GM23338 (cell line): ENCODE results near the gene KLHL18. TPM values are rescaled to one million over a fixed set of nuclear protein-coding genes. Genes with fewer than 3 reads are reported as not detected.
A peak's percentile ranks its signal among the peaks of the same experiment; 100 is the strongest.
"Not testable (repeated sequence)": the region's sequence is repeated elsewhere in the genome, so short reads cannot be mapped to it uniquely, and the experiment has no call there.

ENCODE experiments used
- ATAC-seq: fragments of 200-7000 bp; cut with Tn5 transposase; 3 replicates; pipeline ENCODE4 v1.9.1; 2020
- DNase-seq: peaks from one replicate; pipeline ENCODE4 v3.0.0-alpha.2; 2015; ENCODE audit warnings: low spot score
- H2AFZ ChIP-seq: fragments of 200-600 bp; sonication (generic); 2 replicates; pipeline ENCODE4 v1.8.0; 2016; ENCODE audit warnings: antibody characterized with exemption, mild to moderate bottlenecking, moderate library complexity
- H3F3A ChIP-seq: fragments of 200-600 bp; sonication (generic); replicated peaks from 2 replicates; pipeline ENCODE4 v1.8.0; 2017; ENCODE audit warnings: antibody characterized with exemption, mixed run types, low read depth
- H3K27ac ChIP-seq: fragments of 200-600 bp; sonication (generic); 2 replicates; pipeline ENCODE4 v1.6.1; 2016; ENCODE audit warnings: low read depth
- H3K27me3 ChIP-seq: fragments of 200-600 bp; sonication (generic); 2 replicates; pipeline ENCODE4 v1.8.0; 2016; ENCODE audit warnings: mild to moderate bottlenecking, mixed run types, moderate library complexity; ENCODE audit not compliant: insufficient read depth
- H3K36me3 ChIP-seq: fragments of 200-600 bp; sonication (generic); 2 replicates; pipeline ENCODE4 v1.8.0; 2016; ENCODE audit warnings: mild to moderate bottlenecking; ENCODE audit not compliant: insufficient read depth
- H3K4me1 ChIP-seq: fragments of 200-600 bp; sonication (generic); 2 replicates; pipeline ENCODE4 v1.8.0; 2016; ENCODE audit warnings: mild to moderate bottlenecking, moderate library complexity; ENCODE audit not compliant: insufficient read depth
- H3K4me2 ChIP-seq: fragments of 200-600 bp; sonication (generic); 2 replicates; pipeline ENCODE4 v1.7.1; 2017; ENCODE audit warnings: mixed run types
- H3K4me3 ChIP-seq: fragments of 200-600 bp; sonication (generic); 2 replicates; pipeline ENCODE4 v1.6.1; 2016; ENCODE audit warnings: mixed run types
- H3K79me2 ChIP-seq: fragments of 200-600 bp; sonication (generic); replicated peaks from 2 replicates; pipeline ENCODE4 v1.8.0; 2017; ENCODE audit warnings: mild to moderate bottlenecking; ENCODE audit not compliant: insufficient read depth
- H3K9me2 ChIP-seq: fragments of 200-600 bp; sonication (generic); 2 replicates; pipeline ENCODE4 v1.8.0; 2017; ENCODE audit not compliant: insufficient read depth
- H4K20me1 ChIP-seq: fragments of 200-600 bp; sonication (generic); replicated peaks from 2 replicates; pipeline ENCODE4 v1.8.0; 2017; ENCODE audit warnings: mild to moderate bottlenecking; ENCODE audit not compliant: insufficient read depth
- H3K27ac Mint-ChIP-seq: 2 replicates; pipeline ENCODE4 v1.8.0; 2020; ENCODE audit warnings: inconsistent platforms, mild to moderate bottlenecking, moderate library complexity, mixed read lengths
- H3K27me3 Mint-ChIP-seq: 3 replicates; pipeline ENCODE4 v1.8.0; 2022; ENCODE audit warnings: low read depth, mild to moderate bottlenecking, moderate library complexity, mixed read lengths, inconsistent platforms; ENCODE audit not compliant: insufficient read depth, poor library complexity
- H3K36me3 Mint-ChIP-seq: 3 replicates; pipeline ENCODE4 v1.8.0; 2021; ENCODE audit warnings: low read depth, mild to moderate bottlenecking, inconsistent platforms, moderate library complexity, mixed read lengths
- H3K4me1 Mint-ChIP-seq: 3 replicates; pipeline ENCODE4 v1.8.0; 2020; ENCODE audit warnings: mild to moderate bottlenecking, inconsistent platforms, mixed read lengths
- H3K4me3 Mint-ChIP-seq: 3 replicates; pipeline ENCODE4 v1.8.0; 2021; ENCODE audit warnings: moderate library complexity, mild to moderate bottlenecking, inconsistent platforms, mixed read lengths
- H3K9me3 Mint-ChIP-seq: 3 replicates; pipeline ENCODE4 v1.8.0; 2020; ENCODE audit warnings: moderate library complexity, mild to moderate bottlenecking, inconsistent platforms, mixed read lengths
- CTCF ChIP-seq, 2 experiments: fragments of 200-600 bp in 1 of 2; sonication (generic) in 1 of 2; conservative IDR thresholded peaks; 2 replicates each; pipeline versions ENCODE4 v1.5.1 to v1.6.1; 2016 to 2017; ENCODE audit warnings: antibody characterized with exemption in 2 of 2, low read depth in 2 of 2, mild to moderate bottlenecking in 2 of 2, moderate library complexity in 1 of 2
- ETS1 ChIP-seq: IDR thresholded peaks from 2 replicates; pipeline ENCODE4 v1.6.1; 2016; ENCODE audit warnings: antibody characterized with exemption
- EZH2 ChIP-seq: fragments of 200-600 bp; sonication (generic); IDR thresholded peaks from one replicate; pipeline ENCODE4 v1.8.0; 2017; ENCODE audit warnings: antibody characterized with exemption, mild to moderate bottlenecking, low read depth; ENCODE audit not compliant: unreplicated experiment
- EZH2phosphoT487 ChIP-seq: fragments of 200-600 bp; sonication (generic); IDR thresholded peaks from one replicate; pipeline ENCODE4 v1.8.1; 2018; ENCODE audit warnings: antibody characterized with exemption; ENCODE audit not compliant: unreplicated experiment
- JUNB ChIP-seq: IDR thresholded peaks from one replicate; pipeline ENCODE4 v1.6.1; 2016; ENCODE audit warnings: antibody characterized with exemption; ENCODE audit not compliant: unreplicated experiment
- POLR2AphosphoS5 ChIP-seq: IDR thresholded peaks from 2 replicates; pipeline ENCODE4 v1.6.1; 2016; ENCODE audit warnings: antibody characterized with exemption, low read depth
- STAT1 ChIP-seq: IDR thresholded peaks from one replicate; pipeline ENCODE4 v1.6.1; 2016; ENCODE audit warnings: antibody characterized with exemption; ENCODE audit not compliant: unreplicated experiment
- ZNF331 ChIP-seq: fragments of 250-450 bp; sonication (Bioruptor Pico); IDR thresholded peaks from 2 replicates; pipeline ENCODE4 v1.5.0; 2020; ENCODE audit warnings: low read depth, mild to moderate bottlenecking, moderate library complexity
- polyA plus RNA-seq: library from polyadenylated mRNA; unstranded; fragments of >200 nt; fragmentation: Nextera tagmentation; extraction: Ambion mirVana; gene quantifications from 2 replicates; pipeline ENCODE4 v1.2.1, GENCODE V29; 2016
- total RNA-seq: library from RNA; depleted of rRNA; stranded (reverse); fragments of >200 nt; shearing (Covaris generic); gene quantifications from 2 replicates; pipeline ENCODE4 v1.2.3, GENCODE V29; 2014

The KLHL18 gene
- total and polyA plus RNA-seq, 2 experiments from 2014 or later: 11.3 to 18.1 TPM

DNA sequence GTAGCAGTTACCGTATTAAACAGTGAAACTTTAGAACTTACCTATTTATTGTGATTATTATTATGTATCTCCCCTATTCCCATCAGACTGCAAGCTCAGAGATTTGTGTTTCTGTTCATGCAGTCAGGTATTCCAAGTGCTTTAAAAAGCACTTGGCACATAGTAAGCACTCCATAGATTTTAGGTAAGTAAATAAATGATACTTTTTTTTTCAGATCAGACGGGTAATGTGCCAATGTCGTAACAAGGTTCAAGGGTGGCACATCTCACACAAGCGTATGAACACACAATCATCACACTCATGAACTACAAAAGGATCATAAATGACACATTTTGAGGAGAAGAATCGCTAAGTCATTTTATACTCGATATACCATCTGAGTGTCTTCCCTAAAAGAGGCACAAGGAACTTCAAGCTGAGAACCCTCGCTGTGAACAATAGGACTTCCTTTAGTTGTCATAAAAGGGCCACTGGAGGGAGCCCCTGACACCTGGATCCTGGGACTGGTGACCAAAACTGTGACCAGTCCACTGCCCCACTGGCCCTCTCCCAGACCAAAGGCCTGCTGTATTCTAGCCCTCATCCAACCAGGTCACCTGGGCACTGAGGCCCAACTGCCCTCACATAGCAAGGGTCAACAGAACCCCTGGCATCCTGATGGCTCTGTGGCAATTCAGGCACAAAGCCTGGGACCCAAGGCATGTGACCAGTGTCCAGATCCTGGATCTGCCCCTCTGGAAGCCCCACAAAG lies 32.3 kb upstream of the KLHL18 start:
- Mint-ChIP-seq H3K27ac (peak overlapping the region; percentile 51), H3K9me3 (no peaks in the 10 kb centered on the region; the same call in 2 of the 3 replicates), H3K4me1 (peaks cover 4% of the 10 kb centered on the region; the same call in 2 of the 3 replicates), H3K4me3 (no peak overlapping the region), H3K27me3 (no peaks in the 10 kb centered on the region), H3K36me3 (no peaks in the 10 kb centered on the region)
- Histone ChIP-seq H3K4me1 (no peaks in the 10 kb centered on the region), H4K20me1 (no peaks in the 10 kb centered on the region), H3F3A (no peaks in the 10 kb centered on the region), H3K27ac (no peak overlapping the region), H3K36me3 (no peaks in the 10 kb centered on the region), H3K9me2 (0 out of 2 replicates have a peak, but pooled peaks cover 4% of the 10 kb centered on the region), H3K4me2 (no peak overlapping the region), H3K27me3 (no peaks in the 10 kb centered on the region), H3K4me3 (no peak overlapping the region), H3K79me2 (no peaks in the 10 kb centered on the region), H2AFZ (peak overlapping the region; percentile 3; the same call in 1 of the 2 replicates)
- ATAC-seq (peak; percentile 79), DNase-seq (peak; percentile 86)
- TF ChIP-seq EZH2phosphoT487 (no peak), JUNB (no peak), CTCF (conservative IDR thresholded peaks at IDR 0.05; ENCODE audit: low read depth in 2 of 2) (peak; percentile 64 to 74)

- not testable (repeated sequence) for H3F3A ChIP-seq, H3K27ac ChIP-seq, H3K27me3 ChIP-seq, H3K79me2 ChIP-seq, H3K9me2 ChIP-seq, H3K9me3 Mint-ChIP-seq, ATAC-seq, H3K27me3 Mint-ChIP-seq, H3K36me3 Mint-ChIP-seq, H3K4me2 ChIP-seq, H3K4me3 Mint-ChIP-seq, H3K36me3 ChIP-seq, H3K27ac Mint-ChIP-seq, H3K4me1 Mint-ChIP-seq, H3K4me1 ChIP-seq, H3K4me3 ChIP-seq, H4K20me1 ChIP-seq, DNase-seq
- peak overlapping the region; percentile 3; the same call in 1 of the 2 replicates for H2AFZ ChIP-seq
These were observed 31.7 kb upstream of the KLHL18 start for GRCh38 chr3:47251085-47251484.

- no peak overlapping the region for H3K4me3 Mint-ChIP-seq
- ATAC-seq: no peak
- H3K27ac Mint-ChIP-seq: no peak overlapping the region
- TF ChIP-seq POLR2AphosphoS5: no peak
- TF ChIP-seq EZH2: no peak
- TF ChIP-seq ZNF331 (CRISPR knock-in tag): no peak
- TF ChIP-seq ETS1: no peak
- TF ChIP-seq EZH2phosphoT487: no peak
- no peak for TF ChIP-seq STAT1
These were observed 31.1 kb upstream of the KLHL18 start for GRCh38 chr3:47251689-47252088.

More at GRCh38 chr3:47251689-47252088, 31.1 kb upstream of the KLHL18 start:
- no peaks in the 10 kb centered on the region for H3K36me3 Mint-ChIP-seq
- Histone ChIP-seq H3K79me2 (no peaks in the 10 kb centered on the region), H3K27ac (no peak overlapping the region), H3K9me2 (no peaks in the 10 kb centered on the region), H3F3A (no peaks in the 10 kb centered on the region), H3K27me3 (no peaks in the 10 kb centered on the region), H3K4me3 (no peak overlapping the region), H3K4me2 (no peak overlapping the region), H3K36me3 (no peaks in the 10 kb centered on the region), H2AFZ (no peak overlapping the region), H4K20me1 (no peaks in the 10 kb centered on the region), H3K4me1 (no peaks in the 10 kb centered on the region)
- no peaks in the 10 kb centered on the region for H3K27me3 Mint-ChIP-seq
- H3K9me3 Mint-ChIP-seq: no peaks in the 10 kb centered on the region
- DNase-seq: no peak
- peaks cover 4% of the 10 kb centered on the region; the same call in 2 of the 3 replicates for H3K4me1 Mint-ChIP-seq
